IMR-90 (cell line): ENCODE data around the gene GPR84. TPM values are rescaled to one million over a fixed set of nuclear protein-coding genes. Genes with fewer than 3 reads are reported as not detected.

Source experiments
- ATAC-seq: fragments of 200-7000 bp; cut with Tn5 transposase; 2 replicates; pipeline ENCODE4 v1.9.1; 2020; ENCODE audit warnings: low read depth, mild to moderate bottlenecking, moderate library complexity
- BruUV-seq: library from RNA; stranded (reverse); fragments of 400-500 nt; replicated peaks from 2 replicates; lab custom pipeline; 2021; lab: Mats Ljungman, UMichigan
- CTCF ChIA-PET: fragments of 300-600 bp; formaldehyde crosslinking; extraction: SDS; loops from one replicate; lab custom pipeline; 2021; ENCODE audit warnings: antibody characterized with exemption; lab: Yijun Ruan, JAX
- POLR2A ChIA-PET: fragments of 300-600 bp; sonication (Branson Sonifier 250); formaldehyde crosslinking; loops from one replicate; lab custom pipeline; 2022; ENCODE audit warnings: antibody characterized with exemption; ENCODE audit not compliant: unreplicated experiment; lab: Charles Lee
- DNase-seq: peaks from one replicate; pipeline ENCODE4 v3.0.0; 2013
- H2AFZ ChIP-seq: replicated peaks from 2 replicates; pipeline ENCODE3; 2013; ENCODE audit warnings: low read length, mild to moderate bottlenecking; ENCODE audit not compliant: poor library complexity
- H2AK5ac ChIP-seq: 2 replicates; pipeline ENCODE4 v1.6.1; 2013; ENCODE audit warnings: low read depth, low read length, inconsistent platforms
- H2AK9ac ChIP-seq: replicated peaks from 2 replicates; pipeline ENCODE3; 2013; ENCODE audit warnings: mild to moderate bottlenecking, low read depth, low read length, moderate library complexity; ENCODE audit not compliant: poor library complexity
- H2BK120ac ChIP-seq: 2 replicates; pipeline ENCODE4 v1.6.1; 2013; ENCODE audit warnings: low read depth, low read length, inconsistent platforms
- H2BK15ac ChIP-seq: 3 replicates; pipeline ENCODE4 v1.6.1; 2013; ENCODE audit warnings: low read depth, low read length, inconsistent platforms
- H2BK20ac ChIP-seq: 2 replicates; pipeline ENCODE4 v1.6.1; 2013; ENCODE audit warnings: low read depth, mild to moderate bottlenecking, inconsistent platforms, low read length, moderate library complexity
- H2BK5ac ChIP-seq: 2 replicates; pipeline ENCODE4 v1.6.1; 2013; ENCODE audit warnings: mild to moderate bottlenecking, low read depth, low read length, inconsistent platforms; ENCODE audit not compliant: poor library complexity, severe bottlenecking
- H3K14ac ChIP-seq: replicated peaks from 2 replicates; pipeline ENCODE4 v1.6.1; 2013; ENCODE audit warnings: low read depth, low read length, inconsistent platforms
- H3K18ac ChIP-seq: 2 replicates; pipeline ENCODE4 v1.6.1; 2013; ENCODE audit warnings: low read depth, low read length, control low read depth
- H3K23ac ChIP-seq: 2 replicates; pipeline ENCODE4 v1.6.1; 2013; ENCODE audit warnings: low read depth, low read length, inconsistent platforms
- H3K27ac ChIP-seq: 2 replicates; pipeline ENCODE4 v1.5.1; 2013; ENCODE audit warnings: mild to moderate bottlenecking, control low read depth, low read length; ENCODE audit not compliant: insufficient read depth
- H3K27me3 ChIP-seq: 2 replicates; pipeline ENCODE4 v1.6.1; 2013; ENCODE audit warnings: low read length; ENCODE audit not compliant: control insufficient read depth, insufficient read depth
- H3K36me3 ChIP-seq: 2 replicates; pipeline ENCODE4 v1.6.1; 2013; ENCODE audit warnings: low read length, mixed read lengths; ENCODE audit not compliant: control insufficient read depth, insufficient read depth
- H3K4ac ChIP-seq: 2 replicates; pipeline ENCODE4 v1.6.1; 2013; ENCODE audit warnings: low read depth, low read length, inconsistent platforms
- H3K4me1 ChIP-seq: 2 replicates; pipeline ENCODE4 v1.6.1; 2013; ENCODE audit warnings: low read length, mixed read lengths; ENCODE audit not compliant: control insufficient read depth, insufficient read depth
- H3K4me2 ChIP-seq: 2 replicates; pipeline ENCODE4 v1.6.1; 2013; ENCODE audit warnings: low read depth, mild to moderate bottlenecking, control low read depth, low read length, moderate library complexity
- H3K4me3 ChIP-seq: 2 replicates; pipeline ENCODE4 v1.5.1; 2013; ENCODE audit warnings: low read depth, mild to moderate bottlenecking, control low read depth, low read length, moderate library complexity; ENCODE audit not compliant: insufficient read depth
- H3K56ac ChIP-seq: 2 replicates; pipeline ENCODE4 v1.6.1; 2013; ENCODE audit warnings: low read length, inconsistent platforms; ENCODE audit not compliant: insufficient read depth; ENCODE audit errors: extremely low read depth
- H3K79me1 ChIP-seq, 2 experiments: 2 replicates each; pipeline ENCODE4 v1.6.1; 2013; ENCODE audit warnings: low read length in 2 of 2, inconsistent platforms in 1 of 2, low read depth in 1 of 2
- H3K9ac ChIP-seq: 2 replicates; pipeline ENCODE4 v1.6.1; 2013; ENCODE audit warnings: low read depth, low read length, control low read depth
- H3K9me1 ChIP-seq: 2 replicates; pipeline ENCODE4 v1.6.1; 2013; ENCODE audit warnings: low read length, inconsistent platforms; ENCODE audit not compliant: insufficient read depth
- H3K9me3 ChIP-seq: 2 replicates; pipeline ENCODE4 v1.6.1; 2013; ENCODE audit warnings: low read length; ENCODE audit not compliant: control insufficient read depth, insufficient read depth
- H4K20me1 ChIP-seq: 2 replicates; pipeline ENCODE4 v1.6.1; 2013; ENCODE audit warnings: low read length, inconsistent platforms; ENCODE audit not compliant: insufficient read depth
- H4K5ac ChIP-seq: 2 replicates; pipeline ENCODE4 v1.6.1; 2013; ENCODE audit warnings: mild to moderate bottlenecking, low read depth, low read length, control low read depth
- H4K8ac ChIP-seq, 2 experiments: 2 replicates each; pipeline ENCODE4 v1.6.1; 2013; ENCODE audit warnings: low read depth in 2 of 2, low read length in 2 of 2, control low read depth in 1 of 2, inconsistent platforms in 1 of 2
- H4K91ac ChIP-seq: 2 replicates; pipeline ENCODE4 v1.6.1; 2013; ENCODE audit warnings: low read depth, low read length, inconsistent platforms; ENCODE audit not compliant: insufficient read depth
- BHLHE40 ChIP-seq: fragments of 150-350 bp; IDR thresholded peaks from 2 replicates; pipeline ENCODE4 v1.6.1; 2016; ENCODE audit warnings: mild to moderate bottlenecking, low read depth, low read length
- CEBPB ChIP-seq: IDR thresholded peaks from 2 replicates; pipeline ENCODE4 v1.6.1; 2012; ENCODE audit warnings: low read depth, low read length, improper control_type of control experiment
- CHD1 ChIP-seq: IDR thresholded peaks from 2 replicates; pipeline ENCODE4 v1.6.1; 2012; ENCODE audit warnings: low read depth, low read length, improper control_type of control experiment
- CTCF ChIP-seq: conservative IDR thresholded peaks from 2 replicates; pipeline ENCODE4 v1.5.1; 2012; ENCODE audit warnings: mild to moderate bottlenecking, low read depth, low read length, improper control_type of control experiment
- FOS ChIP-seq: fragments of 150-350 bp; IDR thresholded peaks from 2 replicates; pipeline ENCODE4 v1.6.1; 2016; ENCODE audit warnings: low read depth, low read length
- MAZ ChIP-seq: IDR thresholded peaks from 2 replicates; pipeline ENCODE4 v1.6.1; 2012; ENCODE audit warnings: low read depth, mild to moderate bottlenecking, low read length, improper control_type of control experiment, moderate library complexity, borderline replicate concordance
- MXI1 ChIP-seq: IDR thresholded peaks from 2 replicates; pipeline ENCODE4 v1.6.1; 2012; ENCODE audit warnings: low read depth, mild to moderate bottlenecking, low read length, moderate library complexity, borderline replicate concordance
- NFE2L2 ChIP-seq: fragments of 150-350 bp; IDR thresholded peaks from 2 replicates; pipeline ENCODE4 v1.6.1; 2016; ENCODE audit warnings: low read depth, mild to moderate bottlenecking, low read length
- POLR2A ChIP-seq: IDR thresholded peaks from 2 replicates; pipeline ENCODE4 v1.6.1; 2012; ENCODE audit warnings: mild to moderate bottlenecking, low read depth, low read length
- RCOR1 ChIP-seq: IDR thresholded peaks from 2 replicates; pipeline ENCODE4 v1.6.1; 2012; ENCODE audit warnings: mild to moderate bottlenecking, low read length, improper control_type of control experiment; ENCODE audit not compliant: insufficient replicate concordance
- RFX5 ChIP-seq: IDR thresholded peaks from 2 replicates; pipeline ENCODE4 v1.8.0; 2012; ENCODE audit warnings: low read depth, mild to moderate bottlenecking, low read length, moderate library complexity
- SMC3 ChIP-seq: fragments of 150-350 bp; IDR thresholded peaks from 2 replicates; pipeline ENCODE4 v1.6.1; 2016; ENCODE audit warnings: low read depth, mild to moderate bottlenecking, antibody characterized with exemption, low read length, moderate library complexity
- WGBS, 2 experiments: methylation state at CpG; one replicate each; pipeline versions ENCODE4 v1.1.5 to v1.1.7; 2013; ENCODE audit warnings: missing lambda C conversion rate in 2 of 2; ENCODE audit not compliant: insufficient read length in 1 of 2; ENCODE audit errors: extremely low coverage in 2 of 2; 5-methylcytosine and 5-hydroxymethylcytosine counted together
- dilution Hi-C: fragments of 300-500 bp; cut with HindIII; formaldehyde crosslinking; loops from one replicate; pipeline ENCODE4 v1.14.3; 2018; ENCODE audit warnings: low sequenced_read_pairs; ENCODE audit not compliant: unreplicated experiment
- in situ Hi-C: fragments of 300-500 bp; cut with MboI; formaldehyde crosslinking; loops from 3 replicates; pipeline ENCODE4 v1.14.3; 2019; ENCODE audit warnings: low sequenced_read_pairs, inconsistent platforms, mixed read lengths
- intact Hi-C: fragments of 100-400 bp; cut with micrococcal nuclease; formaldehyde crosslinking; loops from 2 replicates; pipeline ENCODE4 v1.10.0; 2022
- polyA plus RNA-seq, 3 experiments: library from polyadenylated mRNA; depleted of rRNA; stranded (reverse); fragments of >200 nt; gene quantifications; 2 replicates each; pipeline ENCODE4 v1.2.3, GENCODE V29; 2012; ENCODE audit warnings: low replicate concordance in 1 of 3
- total RNA-seq: library from RNA; depleted of rRNA; stranded (reverse); fragments of >200 nt; gene quantifications from 2 replicates; pipeline ENCODE4 v1.2.3, GENCODE V29; 2012
- TF ChIP-seq, protein P1 (sequence below): fragments of 150-350 bp; IDR thresholded peaks from 2 replicates; pipeline ENCODE4 v1.6.1; 2016; ENCODE audit warnings: low read depth, mild to moderate bottlenecking, low read length, moderate library complexity, borderline replicate concordance

GPR84 gene
- total and polyA plus RNA-seq, 2 of the 4 experiments (the other 2 are of a cell fraction), result not detected

DNA sequence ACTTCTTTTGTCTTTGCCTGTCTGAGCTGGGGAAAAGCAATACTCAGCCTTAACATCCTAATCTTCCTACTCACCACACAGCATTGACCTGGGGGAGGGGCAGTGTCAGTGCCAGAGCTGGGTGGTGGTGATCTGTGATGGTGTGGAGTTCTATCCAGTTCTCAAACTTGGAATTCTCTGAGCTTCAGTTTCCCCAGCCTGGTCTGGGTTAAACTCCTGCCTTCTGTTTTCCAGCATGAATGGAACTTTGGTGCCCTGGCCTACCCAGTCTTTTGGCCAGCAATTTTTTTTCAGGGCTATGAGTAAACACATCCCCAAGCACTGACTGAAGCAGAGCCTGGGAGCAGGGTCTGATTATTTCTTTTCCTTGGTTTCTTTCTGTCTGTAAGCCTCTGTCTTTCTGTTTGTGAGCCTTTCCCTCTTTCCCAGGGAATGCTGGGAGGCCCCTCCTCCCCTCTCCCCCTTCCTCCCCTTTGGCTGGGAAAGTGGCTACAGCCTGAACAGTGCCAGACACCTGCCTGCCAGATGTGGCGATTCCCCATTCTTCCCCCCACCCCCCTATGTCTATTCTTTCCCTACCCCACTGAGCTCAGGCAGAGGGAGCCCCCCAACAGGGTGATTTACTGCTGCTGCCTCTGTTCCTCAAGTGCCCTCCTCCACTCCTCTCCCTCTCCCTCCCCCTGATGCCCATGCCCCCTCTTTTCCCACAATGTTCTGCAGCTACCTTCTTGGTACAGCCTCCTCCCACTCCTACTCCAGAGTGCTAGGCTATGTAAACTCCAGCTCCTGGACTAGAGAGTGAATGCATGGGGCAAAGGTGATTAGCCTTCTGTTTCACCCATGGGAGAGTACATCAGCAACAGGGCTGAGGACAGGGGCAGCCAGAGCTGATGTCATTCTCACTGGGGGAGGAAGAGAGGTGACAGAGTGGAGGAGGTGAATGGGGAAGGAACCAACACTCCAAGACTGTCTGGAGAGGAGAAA is 11.1 kb downstream of the GPR84 start:
- H3K36me3 ChIP-seq, result peaks cover 26% of the 10 kb centered on the region
- H3K4me3 ChIP-seq, result no peak overlapping the region
- H3K4me2 ChIP-seq, result peak overlapping the region; percentile 43; the same call in 1 of the 2 replicates
- 0 out of 2 replicates have a peak overlapping the region, but pooled peaks have one; percentile 4 for H4K91ac ChIP-seq
- peak overlapping the region; percentile 25; the same call in 1 of the 2 replicates for H4K5ac ChIP-seq
- H3K9me3 ChIP-seq, result no peaks in the 10 kb centered on the region
- peak overlapping the region; percentile 29; the same call in 1 of the 2 replicates for H3K56ac ChIP-seq
- no peak overlapping the region for H2BK15ac ChIP-seq
- peaks cover 15% of the 10 kb centered on the region; the same call in 1 of the 2 replicates for H3K9me1 ChIP-seq
- H2AK9ac ChIP-seq, result peak overlapping the region; percentile 56
- ATAC-seq (peak; percentile 73), DNase-seq (peak; percentile 72)
- H2BK120ac ChIP-seq, result no peak overlapping the region
- peak overlapping the region in 1 of 2 experiments; percentile 62; a peak in 2 of 4 replicates for H4K8ac ChIP-seq
- dilution Hi-C loops, result no loop called here
- H3K4me1 ChIP-seq, result peaks cover 24% of the 10 kb centered on the region
- peak overlapping the region; percentile 66; the same call in 1 of the 2 replicates for H3K27ac ChIP-seq
- POLR2A ChIA-PET, result interaction anchor here (0.5 kb wide), 1 partner anchor 28 kb away, joined by 3 read pairs; the partner anchor contains the start of gene COPZ1
- no peaks in the 10 kb centered on the region for H4K20me1 ChIP-seq
- intact Hi-C loops, result no loop called here
- peak overlapping the region; percentile 15 for H2BK5ac ChIP-seq
- H3K23ac ChIP-seq, result peak overlapping the region; percentile 19
- peak overlapping the region; percentile 49; the same call in 1 of the 2 replicates for H2AK5ac ChIP-seq
- H3K4ac ChIP-seq, result peak overlapping the region; percentile 67
- no TSS peak for BruUV-seq
- TF ChIP-seq BHLHE40, result no peak
- TF ChIP-seq MXI1, result no peak
- no peak for TF ChIP-seq CEBPB
- no peak; the same call in 1 of the 2 replicates for TF ChIP-seq MAZ
- no peak for TF ChIP-seq NFE2L2
- TF ChIP-seq RFX5, result no peak
- TF ChIP-seq POLR2A, result no peak
- TF ChIP-seq, protein P1, sequence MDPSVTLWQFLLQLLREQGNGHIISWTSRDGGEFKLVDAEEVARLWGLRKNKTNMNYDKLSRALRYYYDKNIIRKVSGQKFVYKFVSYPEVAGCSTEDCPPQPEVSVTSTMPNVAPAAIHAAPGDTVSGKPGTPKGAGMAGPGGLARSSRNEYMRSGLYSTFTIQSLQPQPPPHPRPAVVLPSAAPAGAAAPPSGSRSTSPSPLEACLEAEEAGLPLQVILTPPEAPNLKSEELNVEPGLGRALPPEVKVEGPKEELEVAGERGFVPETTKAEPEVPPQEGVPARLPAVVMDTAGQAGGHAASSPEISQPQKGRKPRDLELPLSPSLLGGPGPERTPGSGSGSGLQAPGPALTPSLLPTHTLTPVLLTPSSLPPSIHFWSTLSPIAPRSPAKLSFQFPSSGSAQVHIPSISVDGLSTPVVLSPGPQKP, result no peak
- TF ChIP-seq CTCF, result no peak
- TF ChIP-seq RCOR1, result no peak
- TF ChIP-seq SMC3, result no peak
- no peak for TF ChIP-seq FOS
- no peak for TF ChIP-seq CHD1
- in situ Hi-C loops, result no loop called here
- H3K18ac ChIP-seq, result peak overlapping the region; percentile 13; the same call in 1 of the 2 replicates
- CTCF ChIA-PET, result interaction anchor here (0.6 to 0.9 kb wide), 3 partner anchors 16 to 152 kb away, joined by 3 to 4 read pairs (median 3); partner anchors contain the start of gene ZNF385A
- H3K9ac ChIP-seq, result no peak overlapping the region
- peaks cover 0 to 8% of the 10 kb centered on the region in 2 experiments; a peak in 2 of 4 replicates for H3K79me1 ChIP-seq
- peak overlapping the region; percentile 21; the same call in 1 of the 2 replicates for H2BK20ac ChIP-seq
- no CpG with 5 or more reads among the region's 1 CpG for WGBS, 2 experiments
- no peaks in the 10 kb centered on the region for H3K27me3 ChIP-seq
- H2AFZ ChIP-seq, result peak overlapping the region; percentile 45
- H3K14ac ChIP-seq, result no peak overlapping the region; the same call in 1 of the 2 replicates
